BJ (cell line): Measurements from ENCODE around the gene GALR2. TPM values are rescaled to one million over a fixed set of nuclear protein-coding genes. Genes with fewer than 3 reads are reported as not detected.
A peak's percentile ranks its signal among the peaks of the same experiment; 100 is the strongest.

Experiments
- CTCF ChIA-PET: fragments of 350-600 bp; formaldehyde crosslinking; extraction: SDS; loops from one replicate; lab custom pipeline; 2021; ENCODE audit warnings: antibody characterized with exemption, inconsistent platforms; lab: Yijun Ruan, JAX
- POLR2A ChIA-PET: fragments of 300-600 bp; sonication (Branson Sonifier 250); formaldehyde crosslinking; extraction: SDS; loops from one replicate; lab custom pipeline; 2021; ENCODE audit warnings: antibody characterized with exemption; lab: Charles Lee
- DNase-seq: peaks from one replicate; pipeline ENCODE4 v3.0.0-alpha.2; 2011; ENCODE audit warnings: low read depth
- H3K27me3 ChIP-seq: 2 replicates; pipeline ENCODE4 v1.6.0; 2011; ENCODE audit warnings: low read length; ENCODE audit not compliant: control insufficient read depth, insufficient read depth
- H3K36me3 ChIP-seq: 2 replicates; pipeline ENCODE4 v1.5.1; 2011; ENCODE audit warnings: low read length; ENCODE audit not compliant: control insufficient read depth, insufficient read depth
- H3K4me3 ChIP-seq: 2 replicates; pipeline ENCODE4 v1.5.1; 2011; ENCODE audit warnings: low read depth, mild to moderate bottlenecking, control low read depth, low read length
- polyA plus RNA-seq: library from polyadenylated mRNA; depleted of rRNA; stranded (reverse); fragments of >200 nt; gene quantifications from 2 replicates; pipeline ENCODE4 v1.2.3, GENCODE V29; 2011
- TF ChIP-seq, protein P1 (sequence below): IDR thresholded peaks from 2 replicates; pipeline ENCODE4 v1.5.1; 2011; ENCODE audit warnings: low read depth, mild to moderate bottlenecking, control low read depth, inconsistent platforms, low read length, moderate library complexity; ENCODE audit not compliant: insufficient read depth

Gene GALR2
- polyA plus RNA-seq, 1 experiment, result not detected

DNA sequence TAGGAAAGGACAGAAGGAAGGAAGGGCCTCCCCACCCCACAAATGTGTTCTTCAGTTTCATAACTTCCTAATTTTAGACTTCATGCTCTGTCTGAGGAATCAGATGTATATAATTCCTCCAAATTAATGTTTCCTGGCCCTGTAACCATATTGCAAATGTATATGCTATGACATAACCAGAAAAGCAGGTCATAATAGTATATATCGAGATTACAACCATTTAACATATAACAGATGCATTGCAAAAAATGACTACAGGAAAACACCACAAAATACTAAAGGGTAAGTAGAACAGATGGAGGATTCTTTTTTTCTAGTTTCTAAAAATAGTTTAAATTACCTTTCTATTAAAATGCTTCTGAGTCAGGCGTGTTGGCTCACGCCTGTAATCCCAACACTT, 32.1 kb downstream of the GALR2 start:
- no peak for DNase-seq
- H3K36me3 ChIP-seq, result peaks cover 4% of the 10 kb centered on the region
- TF ChIP-seq, protein P1, sequence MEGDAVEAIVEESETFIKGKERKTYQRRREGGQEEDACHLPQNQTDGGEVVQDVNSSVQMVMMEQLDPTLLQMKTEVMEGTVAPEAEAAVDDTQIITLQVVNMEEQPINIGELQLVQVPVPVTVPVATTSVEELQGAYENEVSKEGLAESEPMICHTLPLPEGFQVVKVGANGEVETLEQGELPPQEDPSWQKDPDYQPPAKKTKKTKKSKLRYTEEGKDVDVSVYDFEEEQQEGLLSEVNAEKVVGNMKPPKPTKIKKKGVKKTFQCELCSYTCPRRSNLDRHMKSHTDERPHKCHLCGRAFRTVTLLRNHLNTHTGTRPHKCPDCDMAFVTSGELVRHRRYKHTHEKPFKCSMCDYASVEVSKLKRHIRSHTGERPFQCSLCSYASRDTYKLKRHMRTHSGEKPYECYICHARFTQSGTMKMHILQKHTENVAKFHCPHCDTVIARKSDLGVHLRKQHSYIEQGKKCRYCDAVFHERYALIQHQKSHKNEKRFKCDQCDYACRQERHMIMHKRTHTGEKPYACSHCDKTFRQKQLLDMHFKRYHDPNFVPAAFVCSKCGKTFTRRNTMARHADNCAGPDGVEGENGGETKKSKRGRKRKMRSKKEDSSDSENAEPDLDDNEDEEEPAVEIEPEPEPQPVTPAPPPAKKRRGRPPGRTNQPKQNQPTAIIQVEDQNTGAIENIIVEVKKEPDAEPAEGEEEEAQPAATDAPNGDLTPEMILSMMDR, result no peak
- POLR2A ChIA-PET, result no interaction called here
- CTCF ChIA-PET, result interaction anchor here (1.5 to 1.6 kb wide), 2 partner anchors 92 to 173 kb away, joined by 3 to 10 read pairs; no protein-coding TSS in a partner anchor
- H3K27me3 ChIP-seq, result no peaks in the 10 kb centered on the region
- H3K4me3 ChIP-seq, result no peak overlapping the region

DNA sequence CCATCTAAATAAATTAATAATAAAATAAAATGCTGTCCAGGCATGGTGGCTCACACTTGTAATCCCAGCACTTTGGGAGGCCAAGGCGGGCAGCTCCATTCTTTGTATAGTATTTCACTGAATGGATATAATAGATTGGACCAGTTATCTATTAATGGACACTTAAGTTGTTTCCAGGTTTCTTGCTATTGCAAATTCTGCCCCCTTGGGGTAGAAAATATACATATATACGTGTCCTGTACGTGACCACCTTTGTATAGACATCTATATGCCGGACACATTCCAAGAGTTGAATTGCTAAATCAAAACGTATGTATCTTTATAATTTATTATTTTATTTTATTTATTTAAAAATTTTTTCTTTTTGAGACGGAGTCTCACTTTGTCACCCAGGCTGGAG, 32.9 kb downstream of the GALR2 start:
- no peaks in the 10 kb centered on the region for H3K27me3 ChIP-seq
- ChIA-PET CTCF (interaction anchor here (1.3 to 1.6 kb wide), 2 partner anchors 12 to 172 kb away, joined by 3 to 7 read pairs; no protein-coding TSS in a partner anchor), POLR2A (no interaction called here)
- H3K4me3 ChIP-seq, result no peak overlapping the region
- H3K36me3 ChIP-seq, result no peaks in the 10 kb centered on the region
- DNase-seq, result no peak
- TF ChIP-seq, protein P1, result 0 out of 2 replicates have a peak, but pooled peaks have one; percentile 5

DNA sequence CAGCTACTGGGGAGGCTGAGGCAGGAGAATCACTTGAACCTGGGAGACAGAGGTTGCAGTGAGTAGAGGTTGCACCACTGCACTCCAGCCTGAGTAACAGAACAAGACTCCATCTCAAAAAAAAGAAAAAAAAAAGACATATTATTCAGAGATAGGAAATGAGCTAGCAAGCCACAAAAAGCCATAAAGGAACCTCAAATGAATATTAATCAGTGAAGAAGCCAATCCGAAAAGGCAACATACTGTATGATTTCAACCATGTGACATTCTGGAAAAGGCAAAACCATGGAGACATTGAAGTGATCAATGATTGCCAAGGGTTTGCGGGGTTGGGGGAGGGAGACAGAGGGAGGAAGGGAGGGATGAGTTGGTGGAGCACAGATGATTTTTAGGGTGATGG, 37.4 kb downstream of the GALR2 start:
- ChIA-PET POLR2A (no interaction called here), CTCF (interaction anchor here (0.6 to 2.1 kb wide), 4 partner anchors 9 to 167 kb away, joined by 3 to 11 read pairs (median 4); no protein-coding TSS in a partner anchor)
- Histone ChIP-seq H3K36me3 (no peaks in the 10 kb centered on the region), H3K4me3 (no peak overlapping the region), H3K27me3 (no peaks in the 10 kb centered on the region)
- no peak for DNase-seq
- TF ChIP-seq, protein P1, result no peak

DNA sequence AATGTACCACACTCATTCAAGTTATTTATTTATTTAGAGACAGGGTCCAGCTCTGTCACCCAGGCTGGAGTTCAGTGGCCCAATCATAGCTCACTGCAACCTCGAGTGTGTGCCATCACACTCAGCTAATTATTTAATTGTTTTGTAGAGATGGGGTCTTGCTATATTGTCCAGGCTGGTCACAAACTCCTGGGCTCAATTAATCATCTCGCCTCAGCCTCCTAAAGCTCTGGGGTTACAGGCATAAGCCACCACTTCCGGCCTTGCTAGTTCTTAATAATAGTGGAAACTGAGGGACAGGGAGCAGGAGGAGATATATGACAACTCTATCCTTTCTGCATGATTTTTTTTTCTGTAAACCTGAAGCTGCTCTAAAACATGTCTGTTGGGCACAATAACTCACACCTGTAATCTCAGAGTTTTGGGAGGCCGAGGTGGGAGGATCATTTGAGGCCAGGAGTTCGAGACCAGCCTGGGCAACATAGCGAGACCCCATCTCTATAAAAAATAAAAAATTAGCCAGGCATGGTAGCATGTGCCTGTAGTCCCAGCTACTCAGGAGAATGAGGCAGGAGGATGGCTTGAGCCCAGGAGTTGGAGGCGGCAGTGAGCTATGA, 40.7 kb downstream of the GALR2 start:
- CTCF ChIA-PET, result interaction anchor here (0.8 to 13.3 kb wide), 3 partner anchors 11 to 283 kb away, joined by 3 to 247 read pairs (median 7); no protein-coding TSS in a partner anchor
- TF ChIP-seq, protein P1, result no peak
- DNase-seq, result no peak
- no peaks in the 10 kb centered on the region for H3K36me3 ChIP-seq
- POLR2A ChIA-PET, result no interaction called here
- H3K4me3 ChIP-seq, result no peak overlapping the region
- no peaks in the 10 kb centered on the region for H3K27me3 ChIP-seq

DNA sequence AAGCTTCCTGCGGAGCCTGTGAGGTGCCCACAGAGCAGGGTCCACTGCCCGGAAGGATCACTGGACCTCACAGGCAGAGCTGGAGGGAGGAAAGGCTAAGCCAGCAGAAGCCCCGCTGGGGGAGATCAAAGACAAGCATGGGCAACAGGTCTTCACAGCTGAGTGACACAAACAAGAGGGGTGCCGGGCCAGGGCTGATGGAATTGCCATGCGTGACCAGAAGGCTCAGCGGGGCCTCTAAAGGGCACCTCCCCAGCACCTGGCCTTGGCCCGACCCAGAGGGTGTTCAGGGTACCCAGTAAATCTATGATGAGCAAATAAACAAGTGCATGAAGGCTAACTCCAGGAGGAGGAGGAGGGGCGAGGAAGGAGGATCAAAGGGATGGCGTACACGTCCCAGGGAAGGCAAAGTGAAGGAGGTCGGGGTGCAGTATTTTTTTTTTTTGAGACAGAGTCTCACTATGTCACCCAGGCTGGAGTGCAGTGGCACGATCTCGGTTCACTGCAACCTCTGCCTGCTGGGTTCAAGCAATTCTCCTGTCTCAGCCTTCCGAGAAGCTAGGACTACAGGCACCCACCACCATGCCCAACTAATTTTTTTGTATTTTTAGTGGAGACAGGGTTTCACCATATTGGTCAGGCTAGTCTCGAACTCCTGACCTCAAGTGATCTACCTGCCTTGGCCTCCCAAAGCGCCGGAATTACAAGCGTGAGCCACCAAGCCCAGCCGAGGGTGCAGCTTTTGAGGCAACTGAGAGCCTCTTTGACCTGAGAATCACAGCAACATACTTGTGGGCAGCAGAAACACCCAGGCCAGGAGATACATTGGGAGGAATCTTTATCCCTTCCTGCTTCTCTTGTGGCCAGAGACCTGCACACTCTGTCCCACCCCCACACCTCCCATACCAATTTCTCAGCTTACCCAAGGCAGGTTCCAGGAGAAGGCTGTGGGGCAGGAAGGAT, 45.1 kb downstream of the GALR2 start:
- ChIA-PET CTCF (interaction anchor here (0.8 to 13.3 kb wide), 11 partner anchors 8 to 182 kb away, joined by 3 to 247 read pairs (median 8); partner anchors contain the start of genes EXOC7 and FOXJ1), POLR2A (no interaction called here)
- no peak for DNase-seq
- Histone ChIP-seq H3K27me3 (no peaks in the 10 kb centered on the region), H3K4me3 (no peak overlapping the region), H3K36me3 (no peaks in the 10 kb centered on the region)
- TF ChIP-seq, protein P1, result no peak
